Upper lobe of left lung (tissue), 6 donors: ENCODE measurements around the gene MOCOS. TPM values are rescaled to one million over a fixed set of nuclear protein-coding genes. Genes with fewer than 3 reads are reported as not detected.

Experiments
- ATAC-seq, 2 donors: fragments of 200-7000 bp; cut with Tn5 transposase; one replicate each; pipeline ENCODE4 v1.9.1; 2022; ENCODE audit warnings: mild to moderate bottlenecking in 2 of 2, moderate library complexity in 2 of 2; ENCODE audit not compliant: low FRiP score in 2 of 2
- DNase-seq, 2 donors: peaks; one replicate each; pipeline ENCODE4 v3.0.0-alpha.2; 2019 to 2020
- H3K27ac ChIP-seq, 4 donors: fragments of 200-600 bp; sonication (generic); one replicate each; pipeline ENCODE4 v1.5.1; 2016 to 2019
- H3K27me3 ChIP-seq, 4 donors: fragments of 200-600 bp; sonication (generic); one replicate each; pipeline ENCODE4 v1.5.1; 2017 to 2019
- H3K36me3 ChIP-seq, 4 donors: fragments of 200-600 bp; sonication (generic); one replicate each; pipeline ENCODE4 v1.5.1; 2016 to 2019
- H3K4me1 ChIP-seq, 4 donors: fragments of 200-600 bp; sonication (generic); one replicate each; pipeline ENCODE4 v1.5.1; 2018 to 2019
- H3K4me3 ChIP-seq, 4 donors: fragments of 200-600 bp; sonication (generic); one replicate each; pipeline ENCODE4 v1.5.1; 2017 to 2019; ENCODE audit warnings: mild to moderate bottlenecking in 2 of 4, moderate library complexity in 1 of 4
- H3K9me3 ChIP-seq, 4 donors: fragments of 200-600 bp; sonication (generic); one replicate each; pipeline ENCODE4 v1.5.1; 2018 to 2019
- CTCF ChIP-seq, 6 experiments: fragments of 450-650 bp in 4 of 6; fragments of 200-600 bp in 2 of 6; sonication (generic) in 2 of 6; IDR thresholded peaks; one replicate each; pipeline ENCODE4 v1.5.1; 2016 to 2019; ENCODE audit warnings: antibody characterized with exemption in 6 of 6
- EP300 ChIP-seq, 4 donors: sonication (generic); formaldehyde crosslinking; IDR thresholded peaks; one replicate each; pipeline ENCODE4 v1.5.1; 2017; ENCODE audit warnings: antibody characterized with exemption in 4 of 4, control low read depth in 2 of 4
- POLR2A ChIP-seq, 4 donors: fragments of 450-650 bp; IDR thresholded peaks; one replicate each; pipeline ENCODE4 v1.5.1; 2016 to 2017; ENCODE audit warnings: antibody characterized with exemption in 4 of 4, mild to moderate bottlenecking in 2 of 4
- POLR2AphosphoS5 ChIP-seq, 2 donors: sonication (generic); formaldehyde crosslinking; IDR thresholded peaks; one replicate each; pipeline ENCODE4 v1.5.1; 2017; ENCODE audit warnings: antibody characterized with exemption in 2 of 2
- WGBS, 2 donors: methylation state at CpG; one replicate each; pipeline ENCODE4 v1.1.5; 2017 to 2018; 5-methylcytosine and 5-hydroxymethylcytosine counted together
- total RNA-seq, 6 donors: library from RNA; depleted of rRNA in 4 of 6; stranded (reverse); fragments of >200 nt in 4 of 6; gene quantifications; one replicate each; pipeline versions ENCODE4 v1.1.0 to v1.2.1, GENCODE V29; 2016 to 2021
- donor health status: DM: no; HTN: no; CAD: no; lungs with moderate emphysema.
- donor health status: DM: no; HTN: yes; CAD: no; lungs with severe emphysema.

The MOCOS gene
- total RNA-seq, 6 donors from 2014 or later, result 1.9 to 4.7 (median 3.8) TPM

- Histone ChIP-seq H3K27me3 (no peaks in the 10 kb centered on the region), H3K4me3 (no peak overlapping the region), H3K36me3 (no peaks in the 10 kb centered on the region), H3K9me3 (no peaks in the 10 kb centered on the region), H3K4me1 (no peaks in the 10 kb centered on the region), H3K27ac (no peak overlapping the region)
- peak in 1 of 2 donors; percentile 21 for DNase-seq
- 61 to 69% methylated on average over 5 to 11 of the region's 11 CpGs for WGBS, 2 donors
- no peak for TF ChIP-seq POLR2AphosphoS5 (IDR thresholded peaks at IDR 0.05)
- no peak for TF ChIP-seq POLR2A (IDR thresholded peaks at IDR 0.05)
- no peak for TF ChIP-seq EP300 (IDR thresholded peaks at IDR 0.05)
- TF ChIP-seq CTCF (IDR thresholded peaks at IDR 0.05), result no peak
- peak in 1 of 2 donors; percentile 85 for ATAC-seq
Observed at GRCh38 chr18:36309436-36310391, 122.4 kb downstream of the MOCOS start.

GRCh38 chr18:36311026-36311570 is 123.8 kb downstream of the MOCOS start:
- ATAC-seq (no peak), DNase-seq (no peak)
- 85 to 93% methylated on average over 5 of the region's 5 CpGs for WGBS, 2 donors
- Histone ChIP-seq H3K36me3 (no peaks in the 10 kb centered on the region), H3K9me3 (no peaks in the 10 kb centered on the region), H3K27me3 (no peaks in the 10 kb centered on the region), H3K27ac (no peak overlapping the region), H3K4me1 (no peaks in the 10 kb centered on the region), H3K4me3 (no peak overlapping the region)
- TF ChIP-seq CTCF (IDR thresholded peaks at IDR 0.05) (no peak), EP300 (IDR thresholded peaks at IDR 0.05) (no peak), POLR2AphosphoS5 (IDR thresholded peaks at IDR 0.05) (no peak), POLR2A (IDR thresholded peaks at IDR 0.05) (no peak)

- no peak for TF ChIP-seq CTCF (IDR thresholded peaks at IDR 0.05)
- 75 to 91% methylated on average over 1 to 2 of the region's 2 CpGs for WGBS, 2 donors
- ATAC-seq, result peak in 1 of 2 donors; percentile 35
Observed at GRCh38 chr18:36312806-36313395, 125.6 kb downstream of the MOCOS start.

GRCh38 chr18:36314098-36314497 is 126.8 kb downstream of the MOCOS start:
- Histone ChIP-seq H3K4me3 (no peak overlapping the region), H3K9me3 (peaks cover 0 to 11% (median 7%) of the 10 kb centered on the region in 4 donors), H3K36me3 (no peaks in the 10 kb centered on the region), H3K27ac (no peak overlapping the region), H3K4me1 (no peaks in the 10 kb centered on the region), H3K27me3 (no peaks in the 10 kb centered on the region)
- DNase-seq (no peak), ATAC-seq (peak in 1 of 2 donors; percentile 84)
- no peak for TF ChIP-seq CTCF (IDR thresholded peaks at IDR 0.05)
- TF ChIP-seq EP300 (IDR thresholded peaks at IDR 0.05), result no peak
- TF ChIP-seq POLR2AphosphoS5 (IDR thresholded peaks at IDR 0.05), result no peak
- no peak for TF ChIP-seq POLR2A (IDR thresholded peaks at IDR 0.05)
- 68 to 69% methylated on average over 4 of the region's 4 CpGs for WGBS, 2 donors

More at GRCh38 chr18:36312806-36313395, 125.6 kb downstream of the MOCOS start:
- H3K4me1 ChIP-seq, result no peaks in the 10 kb centered on the region
- H3K27ac ChIP-seq, result no peak overlapping the region
- no peaks in the 10 kb centered on the region for H3K27me3 ChIP-seq
- no peak for DNase-seq
- H3K36me3 ChIP-seq, result no peaks in the 10 kb centered on the region
- no peak overlapping the region for H3K4me3 ChIP-seq
- H3K9me3 ChIP-seq, result peaks cover 0 to 2% (median under 1%) of the 10 kb centered on the region in 4 donors
